B cell (primary cell): ENCODE results near the gene CCDC88C.

Experiments used
- EZH2 ChIP-seq: IDR thresholded peaks from 2 replicates; pipeline ENCODE4 v1.6.1; 2012; ENCODE audit warnings: borderline replicate concordance, low read depth, mild to moderate bottlenecking, moderate library complexity, low read length; ENCODE audit not compliant: insufficient read depth, poor library complexity, severe bottlenecking
- TF ChIP-seq, protein P1 (sequence below): fragments of 200-600 bp; IDR thresholded peaks from one replicate; pipeline ENCODE4 v1.8.0; 2022; ENCODE audit warnings: antibody characterized with exemption, mild to moderate bottlenecking

DNA sequence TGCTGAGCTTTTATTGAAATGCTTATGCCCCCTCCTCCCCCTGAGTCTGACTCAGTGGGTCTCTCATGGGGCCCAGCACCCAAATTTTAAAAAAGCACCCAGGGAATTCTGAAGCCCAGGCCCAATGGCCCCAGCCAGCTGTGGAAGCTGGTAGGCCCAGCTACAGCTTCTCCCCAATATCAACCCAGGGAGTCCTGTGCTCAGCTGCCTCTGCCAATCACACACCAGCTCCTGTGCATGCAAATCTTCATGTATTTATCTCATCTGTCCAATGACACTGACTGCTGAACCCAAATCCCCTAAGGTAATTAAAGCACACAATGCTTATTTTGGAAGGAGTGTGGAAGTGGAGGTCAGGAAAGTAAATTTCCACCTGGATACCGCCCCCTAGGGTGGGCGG is 76.3 kb downstream of the CCDC88C start:
- TF ChIP-seq, protein P1, sequence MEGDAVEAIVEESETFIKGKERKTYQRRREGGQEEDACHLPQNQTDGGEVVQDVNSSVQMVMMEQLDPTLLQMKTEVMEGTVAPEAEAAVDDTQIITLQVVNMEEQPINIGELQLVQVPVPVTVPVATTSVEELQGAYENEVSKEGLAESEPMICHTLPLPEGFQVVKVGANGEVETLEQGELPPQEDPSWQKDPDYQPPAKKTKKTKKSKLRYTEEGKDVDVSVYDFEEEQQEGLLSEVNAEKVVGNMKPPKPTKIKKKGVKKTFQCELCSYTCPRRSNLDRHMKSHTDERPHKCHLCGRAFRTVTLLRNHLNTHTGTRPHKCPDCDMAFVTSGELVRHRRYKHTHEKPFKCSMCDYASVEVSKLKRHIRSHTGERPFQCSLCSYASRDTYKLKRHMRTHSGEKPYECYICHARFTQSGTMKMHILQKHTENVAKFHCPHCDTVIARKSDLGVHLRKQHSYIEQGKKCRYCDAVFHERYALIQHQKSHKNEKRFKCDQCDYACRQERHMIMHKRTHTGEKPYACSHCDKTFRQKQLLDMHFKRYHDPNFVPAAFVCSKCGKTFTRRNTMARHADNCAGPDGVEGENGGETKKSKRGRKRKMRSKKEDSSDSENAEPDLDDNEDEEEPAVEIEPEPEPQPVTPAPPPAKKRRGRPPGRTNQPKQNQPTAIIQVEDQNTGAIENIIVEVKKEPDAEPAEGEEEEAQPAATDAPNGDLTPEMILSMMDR: no peak
- no peak for TF ChIP-seq EZH2
